ENCODE measurements around the gene TKT.

Gene TKT

DNA sequence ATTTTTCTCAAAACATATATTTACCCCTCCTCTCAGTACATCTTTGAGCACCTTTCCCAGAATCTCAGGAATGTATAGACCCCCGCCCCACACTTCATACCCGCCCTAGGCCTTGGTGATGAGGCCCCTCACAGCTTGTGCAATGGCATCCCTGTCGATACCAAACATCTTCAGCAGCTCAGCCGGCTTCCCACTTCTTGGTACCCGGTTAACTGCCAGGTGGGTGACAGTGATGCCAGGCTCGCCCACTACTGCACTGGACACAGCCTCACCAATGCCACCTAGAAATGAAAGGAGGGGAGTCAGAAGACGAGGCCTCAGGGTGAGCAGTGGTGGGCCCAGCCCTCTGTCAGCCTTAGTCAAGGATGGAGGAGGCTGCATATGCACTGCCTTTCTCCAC is 30.2 kb downstream of the TKT start:
- DNase-seq (ENCODE audit: low read depth in 2 of 2, low spot score in 1 of 2) = no peak

DNA sequence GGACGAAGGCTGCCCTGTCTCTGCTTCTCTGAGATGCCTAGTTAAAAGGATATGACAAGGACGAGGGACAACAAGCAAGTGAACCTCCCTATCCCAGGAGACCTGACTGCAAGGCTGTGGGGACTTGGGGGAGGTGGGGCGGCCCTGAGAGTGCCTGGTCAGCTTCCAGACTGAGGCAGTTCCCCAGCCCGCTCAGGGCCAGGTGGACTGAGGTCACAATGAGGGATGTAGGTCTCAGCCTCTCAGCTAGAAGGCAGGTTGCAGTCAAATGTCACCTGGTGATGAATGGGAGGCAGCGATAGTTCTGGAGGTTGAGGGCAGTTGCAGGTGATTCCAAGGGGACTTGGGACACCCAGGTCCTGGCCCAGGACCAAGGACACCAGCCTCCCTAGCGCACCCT is 30.6 kb downstream of the TKT start:
- DNase-seq (ENCODE audit: low read depth in 2 of 2, low spot score in 1 of 2) = no peak

DNA sequence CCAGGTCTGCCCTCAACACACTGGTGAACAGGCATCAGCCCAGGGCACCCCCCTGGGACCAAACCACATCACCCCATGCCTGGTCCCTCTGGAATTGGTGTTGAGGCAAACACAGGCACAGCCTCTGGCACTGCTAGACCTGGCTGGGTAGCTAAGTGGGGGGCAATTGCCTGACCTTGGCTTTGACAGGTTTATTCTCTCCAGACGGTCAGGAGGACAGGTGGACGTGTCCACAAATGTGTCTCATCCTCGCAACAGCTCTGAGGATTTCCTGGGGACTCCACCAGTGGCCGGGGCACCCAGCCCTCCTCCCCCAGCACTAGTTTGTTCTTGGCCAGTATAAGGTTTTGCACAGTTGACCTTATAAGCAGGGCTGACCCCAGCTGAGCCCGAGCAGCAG is 31.3 kb downstream of the TKT start:
- no peak for DNase-seq (ENCODE audit: low read depth in 2 of 2, low spot score in 1 of 2)

DNA sequence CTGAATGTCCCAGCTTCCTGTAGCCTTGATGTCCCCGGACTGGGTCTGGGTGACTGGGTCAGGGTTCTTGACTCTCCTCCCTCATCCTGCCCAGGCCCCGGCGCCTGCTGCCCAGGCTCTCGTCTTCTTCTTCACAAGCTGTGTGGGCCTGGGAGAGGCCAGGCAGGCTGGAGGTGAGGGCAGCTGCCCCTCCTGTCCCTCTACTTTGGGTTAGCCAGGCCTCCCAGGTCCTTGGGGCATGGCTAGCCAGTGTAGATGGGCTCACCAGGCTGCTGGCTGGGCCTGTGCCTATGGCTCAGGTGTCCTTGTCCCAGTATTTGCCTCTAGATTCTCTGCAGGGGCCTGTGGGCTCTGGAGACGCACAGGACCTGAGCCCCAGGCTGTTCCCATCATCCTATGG is 31.8 kb downstream of the TKT start:
- no peak for DNase-seq (ENCODE audit: low read depth in 2 of 2, low spot score in 1 of 2)

DNA sequence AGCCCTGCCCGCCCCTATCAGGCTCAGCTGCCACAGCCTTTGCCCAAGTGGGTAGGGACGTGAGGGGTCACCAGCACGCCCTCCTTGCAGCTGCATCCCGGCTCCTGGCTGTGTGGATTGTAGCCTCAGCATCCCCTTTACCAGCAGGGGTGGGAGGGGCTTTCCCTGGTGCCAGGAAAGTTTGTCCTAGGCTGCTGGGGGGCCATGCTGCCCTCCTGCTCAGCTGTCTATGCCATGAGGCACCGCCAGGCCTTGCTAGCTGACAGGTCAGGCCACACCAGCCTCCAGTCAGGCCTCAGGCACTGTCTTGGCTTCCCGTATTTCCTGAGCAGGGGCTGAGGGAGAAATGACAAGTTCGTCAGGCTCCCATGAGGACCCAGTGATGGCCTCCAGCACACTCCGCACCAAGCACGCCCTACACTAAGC is 32.3 kb downstream of the TKT start:
- DNase-seq (ENCODE audit: low read depth in 2 of 2, low spot score in 1 of 2) = no peak

DNA sequence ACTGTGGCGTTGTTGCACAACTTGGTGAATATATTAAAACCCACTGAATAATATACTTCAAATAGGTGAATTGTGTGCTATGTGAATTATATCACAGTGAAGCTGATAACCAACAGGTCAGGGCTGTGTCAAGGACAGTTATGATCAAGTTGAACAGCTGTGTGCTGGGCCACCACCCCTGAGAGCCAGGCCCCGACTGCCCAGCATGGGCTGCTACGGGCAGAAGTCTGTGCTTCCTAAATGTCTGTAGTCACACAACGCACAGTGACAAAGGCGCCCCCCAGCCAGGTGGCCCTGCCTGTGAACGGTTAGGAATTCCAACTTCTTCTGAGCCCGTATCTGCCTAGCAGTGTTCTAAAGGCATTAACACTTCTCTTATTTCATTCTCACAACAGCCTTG is 32.8 kb downstream of the TKT start:
- no peak for DNase-seq (ENCODE audit: low read depth in 2 of 2, low spot score in 1 of 2)

DNA sequence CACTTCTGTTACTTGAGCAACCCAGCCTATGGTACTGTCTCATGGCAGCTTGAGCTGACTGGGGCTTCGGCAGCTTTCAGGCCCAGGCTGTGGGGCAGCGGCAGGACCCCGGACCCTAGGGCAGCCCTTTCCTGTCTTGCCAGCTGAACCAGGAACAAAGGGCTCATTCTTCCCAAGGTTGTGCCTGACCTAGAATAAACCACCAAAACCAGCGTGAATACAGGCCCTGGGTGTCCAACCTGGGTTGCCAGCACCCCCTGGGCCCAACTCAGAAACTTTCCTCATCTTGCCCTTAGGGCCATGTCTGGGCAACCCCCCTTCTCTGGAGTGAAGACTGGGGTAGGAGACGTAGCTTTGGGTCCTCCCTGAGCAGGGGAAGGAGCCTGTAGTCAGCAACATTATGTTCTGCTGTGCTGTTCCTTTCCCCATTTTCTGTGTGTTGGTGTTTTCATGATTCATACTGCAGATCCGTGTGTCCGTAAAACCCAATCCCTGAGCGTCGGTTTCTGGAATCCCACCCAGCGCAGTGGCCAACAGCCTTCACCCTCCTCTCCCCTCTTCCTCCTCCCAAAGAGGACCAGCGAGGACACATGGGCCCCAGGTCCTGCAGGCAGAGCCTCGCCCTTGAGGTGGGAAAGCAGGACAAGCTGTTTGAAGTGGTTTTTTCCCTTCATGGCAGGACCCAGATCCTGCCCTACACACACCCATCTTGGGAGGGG is 33.5 kb downstream of the TKT start:
- no peak for DNase-seq (ENCODE audit: low read depth in 2 of 2, low spot score in 1 of 2)

DNA sequence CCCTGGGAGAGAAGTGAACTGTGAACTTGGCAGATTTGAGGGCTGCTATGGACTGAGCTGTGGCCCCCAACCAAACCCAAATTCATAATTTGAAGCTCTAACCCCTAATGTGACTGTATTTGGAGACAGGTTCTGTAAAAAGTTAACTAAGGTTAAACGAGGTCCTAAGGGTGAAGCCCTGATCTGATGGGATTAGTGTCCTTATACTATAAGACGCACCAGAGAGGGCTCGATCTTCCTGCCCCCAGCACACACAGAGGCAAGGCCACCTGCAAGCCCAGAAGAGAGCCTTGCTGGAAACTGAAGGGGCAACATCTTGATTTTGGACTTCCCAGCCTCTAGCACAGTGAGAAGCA is 34.0 kb downstream of the TKT start:
- DNase-seq (ENCODE audit: low read depth in 2 of 2, low spot score in 1 of 2) = no peak

DNA sequence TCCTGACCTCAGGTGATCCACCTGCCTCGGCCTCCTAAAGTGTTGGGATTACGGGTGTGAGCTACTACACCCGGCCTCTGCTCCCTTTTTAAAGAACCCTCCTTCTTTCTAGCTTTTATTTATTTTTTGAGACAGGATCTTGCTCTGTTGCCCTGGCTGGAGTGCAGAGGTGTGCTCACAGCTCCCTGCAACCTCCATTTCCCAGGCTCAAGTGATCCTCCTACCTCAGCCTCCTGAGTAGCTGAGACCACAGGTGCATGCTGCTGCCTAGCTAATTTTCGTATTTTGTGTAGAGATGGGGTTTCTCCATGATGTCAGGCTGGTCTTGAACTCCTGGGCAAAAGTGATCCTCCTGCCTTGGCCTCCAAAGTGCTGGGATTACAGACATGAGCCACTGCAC is 34.5 kb downstream of the TKT start:
- no peak for DNase-seq (ENCODE audit: low read depth in 2 of 2, low spot score in 1 of 2)

DNA sequence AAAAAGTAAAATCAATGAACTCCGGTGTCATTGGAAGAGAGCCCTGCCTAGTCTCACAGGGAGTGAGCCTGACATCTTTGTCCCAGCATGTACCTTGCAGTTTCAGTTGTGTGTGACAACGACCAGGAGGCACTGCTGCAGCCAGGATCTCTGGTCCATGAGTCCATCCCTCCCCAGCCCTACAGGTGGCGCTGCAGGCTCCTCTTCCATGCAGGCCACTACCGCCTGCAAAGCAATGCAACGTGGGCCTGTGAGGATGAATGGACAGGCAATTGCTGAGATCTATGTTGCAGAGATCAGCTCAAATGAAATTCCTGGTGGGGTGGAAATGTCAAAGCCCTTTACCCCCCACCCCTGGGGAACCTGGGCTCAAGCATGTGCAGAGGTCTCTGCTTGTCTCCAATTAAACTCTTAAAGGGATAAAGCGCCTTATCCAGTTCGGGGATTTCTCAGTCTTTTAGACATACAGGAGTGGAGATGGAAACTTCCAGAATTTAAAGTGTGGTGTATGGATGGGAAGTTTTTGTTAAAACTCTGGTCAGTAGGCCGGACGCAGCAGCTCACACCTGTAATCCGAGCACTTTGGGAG is 35.8 kb downstream of the TKT start:
- DNase-seq (ENCODE audit: low read depth in 2 of 2, low spot score in 1 of 2) = peak; percentile 30 to 52

DNA sequence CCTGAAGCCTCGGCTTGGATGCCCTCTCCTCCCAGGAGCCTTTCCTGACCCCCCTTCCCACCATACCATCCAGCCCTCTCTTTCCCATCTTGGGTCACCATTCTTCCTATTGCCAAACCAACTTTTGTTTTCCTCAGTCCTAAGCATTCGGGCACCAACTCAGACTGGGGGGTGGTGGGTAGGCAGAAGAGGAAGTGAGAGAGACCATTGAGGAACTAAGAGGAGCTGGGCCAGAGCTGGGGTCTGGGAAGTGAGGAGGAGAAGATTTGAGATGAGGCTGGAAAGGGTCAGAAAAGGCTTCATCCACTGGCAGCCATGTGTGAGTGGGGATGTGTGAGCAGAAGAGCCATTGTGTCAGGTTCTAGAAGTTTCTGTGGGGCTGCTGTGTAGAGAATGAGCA is 37.7 kb downstream of the TKT start:
- no peak for DNase-seq (ENCODE audit: low read depth in 2 of 2, low spot score in 1 of 2)

DNA sequence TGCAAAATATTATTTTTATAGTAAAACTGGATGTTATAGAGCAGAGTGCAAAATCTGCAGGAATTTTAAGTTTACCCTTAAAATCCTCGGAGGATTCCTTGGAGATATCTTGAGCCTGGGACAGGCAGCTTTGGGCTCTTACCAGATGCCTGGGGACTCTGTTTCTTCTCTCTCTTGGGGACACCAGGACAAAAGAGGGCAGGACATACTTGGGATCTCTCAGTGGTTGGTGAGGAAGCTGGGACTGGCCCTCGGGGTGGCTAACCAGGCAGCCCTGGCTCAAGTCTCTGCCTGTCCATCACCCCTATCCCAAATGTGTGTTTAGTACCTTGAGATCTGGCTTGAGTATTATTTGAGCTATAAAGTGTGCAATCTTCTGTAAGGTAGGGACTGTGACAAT is 38.6 kb downstream of the TKT start:
- no peak for DNase-seq (ENCODE audit: low read depth in 2 of 2, low spot score in 1 of 2)

DNA sequence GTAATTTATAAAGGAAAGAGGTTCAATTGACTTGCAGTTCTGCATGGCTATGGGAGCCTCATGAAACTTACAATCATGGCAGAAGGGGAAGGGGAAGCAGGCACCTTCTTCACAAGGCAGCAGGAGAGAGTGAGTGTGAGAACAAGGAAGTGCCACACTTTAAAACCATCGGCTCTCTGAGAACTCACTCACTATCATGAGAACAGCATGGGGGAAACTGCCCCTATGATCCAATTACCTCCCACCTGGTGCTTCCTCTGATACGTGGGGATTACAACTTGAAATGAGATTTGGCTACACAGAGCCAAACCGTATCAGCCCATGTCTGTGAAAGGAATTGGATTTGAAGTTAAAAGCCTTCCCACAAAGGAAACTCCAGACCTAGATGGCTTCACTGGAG is 39.1 kb downstream of the TKT start:
- DNase-seq (ENCODE audit: low read depth in 2 of 2, low spot score in 1 of 2) = no peak

DNA sequence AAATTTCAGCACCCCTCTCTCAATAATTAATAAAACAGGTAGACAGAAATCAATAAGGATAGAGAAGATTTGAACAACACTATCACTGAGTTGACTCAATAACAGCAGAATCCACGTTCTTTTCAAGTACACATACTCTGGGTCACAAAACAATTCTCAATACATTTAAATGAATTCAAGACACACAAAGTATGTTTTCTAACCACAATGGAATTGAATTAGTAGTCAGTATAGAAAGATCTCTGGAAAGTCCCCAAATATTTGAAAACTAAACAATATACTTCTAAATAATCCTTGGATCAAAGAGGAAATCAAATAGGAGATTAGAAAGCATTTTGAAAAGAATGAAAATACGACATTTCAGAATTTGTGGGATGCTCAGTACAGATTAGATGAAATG is 40.0 kb downstream of the TKT start:
- no peak for DNase-seq (ENCODE audit: low read depth in 2 of 2, low spot score in 1 of 2)

DNA sequence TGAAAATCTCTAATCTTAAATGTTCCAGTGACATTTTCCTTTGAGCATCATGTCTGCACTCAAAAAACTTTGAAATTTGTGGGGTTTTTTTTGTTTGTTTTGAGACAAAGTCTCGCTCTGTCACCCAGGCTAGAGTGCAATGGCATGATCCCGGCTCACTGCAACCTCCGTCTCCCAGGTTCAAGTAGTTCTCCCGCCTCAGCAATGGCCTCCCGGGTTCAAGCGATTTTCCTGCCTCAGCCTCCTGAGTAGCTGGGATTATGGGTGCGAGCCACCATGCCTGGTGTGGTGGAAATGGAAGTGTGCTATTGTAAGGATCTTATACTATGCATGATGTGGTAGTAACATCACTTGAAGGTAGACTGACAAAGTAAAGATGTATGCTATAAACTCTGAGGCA is 42.5 kb downstream of the TKT start:
- DNase-seq (ENCODE audit: low read depth in 2 of 2, low spot score in 1 of 2) = no peak

DNA sequence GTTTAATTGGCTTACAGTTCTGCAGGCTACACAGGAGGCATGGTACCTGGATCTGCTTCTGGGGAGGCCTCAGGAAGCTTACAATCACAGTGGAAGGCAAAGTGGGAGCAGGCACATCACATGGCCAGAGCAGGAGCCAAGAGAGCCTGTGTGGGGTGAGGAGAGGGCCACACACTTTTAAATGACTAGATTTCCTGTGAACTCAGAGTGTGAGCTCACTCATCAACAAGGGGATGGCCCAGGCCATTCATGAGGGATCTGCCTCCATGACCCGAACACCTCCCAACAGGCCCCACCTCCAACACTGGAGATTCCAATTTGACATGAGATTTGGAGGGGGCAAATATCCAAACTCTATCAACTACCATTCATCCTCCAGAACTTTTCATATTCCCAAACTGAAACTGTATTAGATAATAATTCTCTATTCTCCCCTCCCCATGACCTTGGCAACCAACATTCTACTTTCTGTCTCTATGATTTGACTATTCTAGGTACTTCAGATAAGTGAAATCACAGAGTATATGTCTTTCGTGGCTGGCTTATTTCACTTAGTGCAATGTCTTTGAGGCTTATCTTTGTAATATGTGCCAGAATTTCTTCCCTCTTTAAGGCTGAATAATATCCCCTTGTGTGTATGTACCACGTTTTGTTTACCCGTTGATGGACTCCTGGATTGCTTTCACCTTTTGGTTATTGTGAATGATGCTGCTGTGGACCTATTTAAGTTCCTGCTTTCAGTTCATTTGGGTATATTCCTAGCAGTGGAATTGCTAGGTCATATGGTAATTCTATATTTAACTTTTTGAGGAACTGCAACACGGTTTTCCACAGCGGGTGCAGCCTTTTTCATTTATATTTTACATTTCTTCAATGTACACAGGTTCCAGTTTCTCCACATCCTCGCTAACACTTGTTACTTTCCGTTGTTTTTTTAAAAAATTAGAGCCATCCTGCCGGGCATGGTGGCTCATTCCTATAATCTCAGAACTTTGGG is 43.8 kb downstream of the TKT start:
- no peak for DNase-seq (ENCODE audit: low read depth in 2 of 2, low spot score in 1 of 2)

DNA sequence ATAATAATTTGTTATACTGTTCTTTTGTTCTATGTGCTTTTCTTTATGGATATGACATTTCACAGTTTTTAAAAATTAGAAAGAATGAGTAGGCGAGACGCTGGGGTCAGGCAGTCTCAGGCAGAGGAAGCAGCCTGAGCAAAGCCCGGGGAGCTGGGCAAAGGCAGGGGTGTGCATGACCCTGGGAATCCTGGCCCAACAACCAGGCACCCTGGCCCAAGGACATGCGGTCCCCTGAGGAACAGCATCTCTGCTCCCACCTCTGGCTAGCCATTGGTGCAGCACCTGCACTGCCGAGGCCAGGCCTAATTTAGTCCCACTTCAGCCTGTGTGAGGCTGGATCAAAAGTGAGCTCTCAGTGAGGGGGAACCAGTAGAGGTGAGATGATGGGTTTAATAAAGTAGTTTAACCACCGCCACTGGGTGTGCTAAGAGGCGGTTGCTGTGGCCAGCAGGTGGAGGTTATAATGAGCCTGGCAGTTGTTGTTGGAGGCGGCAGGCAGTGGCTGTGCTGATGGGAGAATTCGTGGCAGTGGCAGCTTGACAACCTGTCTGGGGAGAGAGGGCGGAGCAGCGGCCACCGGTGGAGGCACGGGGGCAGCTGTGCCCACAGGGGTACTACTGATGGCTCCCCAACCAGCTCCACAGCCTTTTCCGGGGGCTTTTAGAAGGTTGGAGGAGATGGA is 53.3 kb downstream of the TKT start:
- no peak for DNase-seq (ENCODE audit: low read depth in 2 of 2, low spot score in 1 of 2)

DNA sequence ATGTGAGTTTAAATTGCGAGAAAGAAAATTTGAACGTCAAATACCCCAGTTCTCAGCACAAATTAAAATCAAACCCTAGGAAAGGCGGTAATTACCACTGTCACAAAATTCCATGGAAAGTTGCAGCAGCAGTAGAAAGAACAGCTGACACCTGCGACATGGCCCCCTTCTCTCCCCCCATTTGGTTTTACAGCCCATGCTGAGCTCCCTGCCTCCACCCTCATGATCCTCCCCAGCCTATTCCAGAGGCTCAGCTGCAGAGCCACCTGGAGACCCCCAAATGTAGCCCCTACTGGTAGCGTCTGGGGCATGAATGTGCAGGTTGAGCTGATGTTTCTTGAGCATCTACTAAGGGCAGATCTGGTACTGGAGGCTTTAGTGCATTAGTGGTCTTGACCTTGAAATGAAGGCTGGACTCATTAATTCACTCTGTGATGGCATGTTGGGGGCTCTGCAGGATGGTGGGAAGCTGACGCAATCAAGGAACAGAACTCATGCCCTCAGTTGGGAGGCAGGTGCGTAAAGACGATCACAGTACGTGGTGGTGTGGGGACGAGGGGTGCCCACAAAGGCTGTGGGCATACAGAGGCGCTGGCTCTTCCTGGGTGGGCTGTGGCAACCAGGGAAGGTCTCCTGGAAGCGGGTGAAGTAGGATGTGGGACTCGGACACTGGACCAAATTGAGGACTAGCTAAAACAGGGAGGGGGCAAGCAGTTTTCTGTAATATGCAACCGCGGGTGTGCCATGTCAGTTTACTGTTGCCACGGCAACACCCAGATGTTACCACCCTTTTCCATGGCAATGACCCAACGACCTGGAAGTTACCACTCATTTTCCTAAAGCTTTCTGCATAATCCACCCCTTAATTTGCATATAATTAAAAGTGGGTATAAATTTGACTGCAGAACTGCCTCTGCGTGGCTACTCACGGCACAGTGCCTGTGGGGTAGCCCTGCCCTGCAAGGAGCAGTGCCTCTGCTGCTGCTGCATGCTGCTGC is 55.0 kb downstream of the TKT start:
- no peak for DNase-seq (ENCODE audit: low read depth in 2 of 2, low spot score in 1 of 2)

DNA sequence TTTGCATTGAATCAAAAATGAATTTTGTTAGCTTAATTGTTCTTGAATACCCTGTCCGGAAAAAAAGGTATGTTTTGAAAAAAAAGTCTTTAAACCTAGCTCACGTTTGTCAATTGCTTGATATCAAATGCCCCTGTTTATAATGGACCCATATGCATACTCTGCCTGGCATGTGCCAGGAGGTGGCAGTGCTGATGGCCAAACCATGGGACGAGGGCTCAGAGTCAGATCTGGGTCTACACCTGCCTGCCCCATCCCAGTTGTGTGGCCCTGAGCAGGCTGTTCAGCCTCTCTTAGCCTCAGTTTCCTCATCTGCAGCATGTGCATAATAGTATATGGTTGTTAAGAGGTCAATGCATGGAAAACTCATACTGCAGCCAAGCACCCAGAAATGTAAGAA is 56.0 kb downstream of the TKT start:
- no peak for DNase-seq (ENCODE audit: low read depth in 2 of 2, low spot score in 1 of 2)

DNA sequence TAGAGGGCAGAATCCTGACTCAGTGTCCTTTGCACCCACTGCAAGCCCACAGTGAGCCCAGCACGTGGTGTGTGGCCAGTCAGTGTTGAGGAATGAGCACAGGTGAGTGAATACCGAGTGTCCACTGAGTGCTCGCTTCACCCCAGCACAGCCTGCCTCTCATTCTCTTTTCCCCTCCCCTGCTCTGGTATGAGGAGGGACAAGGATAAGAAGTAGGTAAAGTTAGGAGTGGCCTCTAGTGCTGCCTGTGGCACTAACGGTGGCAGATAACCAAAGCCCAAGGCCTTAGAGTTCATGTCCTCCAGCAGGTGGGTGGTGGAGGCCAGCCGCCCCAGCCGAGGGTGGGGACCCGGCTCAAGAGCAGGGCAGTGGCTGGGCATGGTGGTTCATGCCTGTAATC is 56.8 kb downstream of the TKT start:
- no peak for DNase-seq (ENCODE audit: low read depth in 2 of 2, low spot score in 1 of 2)
